GM18499 (cell line): ENCODE results near the gene MIOS.
A peak's percentile ranks its signal among the peaks of the same experiment; 100 is the strongest.
"Not testable (repeated sequence)": the region's sequence is repeated elsewhere in the genome, so short reads cannot be mapped to it uniquely, and the experiment has no call there.

ENCODE experiments used
- ATAC-seq: cut with Tn5 transposase; IDR thresholded peaks from one replicate; pipeline ENCODE4 v1.9.1; 2021; ENCODE audit warnings: moderate number of reproducible peaks; ENCODE audit not compliant: insufficient read depth, unreplicated experiment

MIOS gene

GRCh38 chr7:7554021-7554432, 12.7 kb upstream of the MIOS start:
- no peak for ATAC-seq

- ATAC-seq, result no peak
These were observed 11.8 kb upstream of the MIOS start for GRCh38 chr7:7554649-7555575.

- ATAC-seq, result no peak
These were observed 9.8 kb upstream of the MIOS start for GRCh38 chr7:7556852-7557251.

GRCh38 chr7:7557252-7557651, 9.4 kb upstream of the MIOS start:
- no peak for ATAC-seq

GRCh38 chr7:7561591-7561990, 5.1 kb upstream of the MIOS start:
- ATAC-seq, result not testable (repeated sequence)

GRCh38 chr7:7562736-7563135, 3.9 kb upstream of the MIOS start:
- ATAC-seq, result no peak

- ATAC-seq, result no peak
These were observed 3.4 kb upstream of the MIOS start for GRCh38 chr7:7563269-7563668.

GRCh38 chr7:7563813-7564212, 2.9 kb upstream of the MIOS start:
- no peak for ATAC-seq

- ATAC-seq, result no peak
These were observed 2.3 kb upstream of the MIOS start for GRCh38 chr7:7564323-7564780.

GRCh38 chr7:7565018-7565680, 1.5 kb upstream of the MIOS start:
- ATAC-seq, result no peak

GRCh38 chr7:7565746-7566650, 686 bp upstream of the MIOS start:
- peak; percentile 8 for ATAC-seq

GRCh38 chr7:7567898-7568531, 1.3 kb downstream of the MIOS start:
- no peak for ATAC-seq

- no peak for ATAC-seq
These were observed 1.9 kb downstream of the MIOS start for GRCh38 chr7:7568553-7568952.

GRCh38 chr7:7569081-7569527, 2.4 kb downstream of the MIOS start:
- peak; percentile 42 for ATAC-seq

GRCh38 chr7:7569615-7570014, 2.9 kb downstream of the MIOS start:
- peak; percentile 29 for ATAC-seq

GRCh38 chr7:7570584-7570983, 3.9 kb downstream of the MIOS start:
- no peak for ATAC-seq

GRCh38 chr7:7573701-7574100, 7.0 kb downstream of the MIOS start:
- ATAC-seq, result no peak

- ATAC-seq, result no peak
These were observed 9.7 kb downstream of the MIOS start for GRCh38 chr7:7576344-7576743.

- ATAC-seq, result peak; percentile 79
These were observed 11.2 kb downstream of the MIOS start for GRCh38 chr7:7577888-7578287.

- no peak for ATAC-seq
These were observed 13.0 kb downstream of the MIOS start for GRCh38 chr7:7579638-7580037.
